SIG-M5 treated with dmso at 0.1 percent for 504 hours (cell line): ENCODE results near the gene ZNF79.

Source experiments
- DNase-seq: peaks from one replicate; lab custom pipeline; 2025; ENCODE audit not compliant: unreplicated experiment; lab: John Stamatoyannopoulos, UW

Gene ZNF79

DNA sequence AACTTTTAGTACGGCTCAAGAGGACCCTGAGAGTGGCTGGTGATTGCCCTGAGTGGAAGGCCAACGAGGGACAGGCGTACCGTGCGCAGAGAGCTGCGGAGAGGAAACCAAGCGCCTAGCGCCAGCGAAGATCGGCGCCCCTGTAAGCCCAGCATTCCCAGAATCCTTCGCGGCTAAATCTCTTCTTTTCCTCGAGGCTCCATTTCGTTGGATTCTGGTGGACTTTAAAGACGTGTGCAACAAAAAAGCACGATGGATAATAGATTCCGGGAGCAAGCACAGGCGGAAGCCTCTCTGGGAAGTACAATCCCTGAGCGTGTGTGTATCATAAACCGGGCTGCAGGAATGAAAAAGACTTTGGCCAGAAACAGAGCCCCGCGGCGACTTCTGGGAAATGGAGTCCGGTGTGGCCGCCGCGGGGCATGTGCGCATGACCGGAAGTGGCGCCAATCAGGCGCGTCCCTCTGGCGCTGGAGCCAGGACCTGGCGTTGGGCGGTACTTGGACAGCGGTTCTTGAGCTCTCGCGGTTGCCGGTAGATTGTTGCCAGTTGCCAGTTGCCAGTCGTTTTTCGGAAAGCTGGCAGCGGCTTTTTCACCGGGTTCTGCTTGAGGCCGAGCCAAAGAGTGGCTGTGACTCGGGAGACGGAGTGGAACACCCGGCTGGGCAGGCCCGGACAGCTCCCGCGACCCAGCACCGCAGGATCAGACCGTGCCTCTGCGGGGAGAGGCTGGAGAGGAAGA lies at the start of gene ZNF79:
ZNF79 (plus strand) TSS at position 449 of the 742 bp plus-strand sequence. CDS start 406 bp downstream, outside the sequence.
- peak; percentile 82 for DNase-seq

GRCh38 chr9:127380479-127380878 lies 43.7 kb upstream of the ZNF79 start:
- no peak for DNase-seq

DNA sequence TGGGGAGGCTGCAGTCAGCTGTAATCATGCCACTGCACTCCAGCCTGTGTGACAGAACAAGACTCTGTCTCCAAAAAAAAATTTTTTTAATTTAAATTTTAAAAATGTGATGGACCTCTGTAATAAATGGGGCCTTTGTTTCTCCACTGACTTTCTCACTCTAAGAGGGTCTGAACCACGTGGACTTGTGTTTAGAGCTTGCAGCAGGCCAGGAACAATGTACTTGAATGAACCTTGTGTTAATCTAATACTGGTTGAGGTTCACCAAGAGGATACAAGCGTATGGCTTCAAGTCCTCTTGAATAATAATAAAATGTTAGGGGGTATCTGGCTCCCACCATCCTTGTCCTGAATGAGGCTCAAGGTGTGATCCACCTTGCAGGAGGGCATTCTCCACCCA lies 41.6 kb upstream of the ZNF79 start:
- DNase-seq = no peak

GRCh38 chr9:127384016-127384730 lies 40.0 kb upstream of the ZNF79 start:
- no peak for DNase-seq

GRCh38 chr9:127384901-127385300 lies 39.3 kb upstream of the ZNF79 start:
- no peak for DNase-seq

DNA sequence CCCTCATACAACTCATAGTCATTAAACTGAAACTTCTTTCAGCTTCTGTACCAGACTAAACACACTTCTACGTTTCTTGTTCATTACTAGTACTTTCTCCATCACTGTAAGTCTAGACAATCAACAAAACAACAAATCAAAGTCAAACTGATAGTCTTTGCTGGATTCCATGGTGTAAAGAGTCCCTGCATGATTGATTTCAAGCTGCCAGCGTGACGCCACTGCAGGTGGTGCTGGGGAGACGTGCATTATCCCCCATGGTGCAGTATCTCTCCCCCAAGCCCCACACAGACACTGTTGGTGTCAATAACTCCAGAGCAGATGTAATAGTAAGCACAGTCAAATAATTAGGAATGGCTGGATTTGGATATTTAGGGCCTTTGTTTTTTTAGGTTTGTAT lies 37.9 kb upstream of the ZNF79 start:
- no peak for DNase-seq

DNA sequence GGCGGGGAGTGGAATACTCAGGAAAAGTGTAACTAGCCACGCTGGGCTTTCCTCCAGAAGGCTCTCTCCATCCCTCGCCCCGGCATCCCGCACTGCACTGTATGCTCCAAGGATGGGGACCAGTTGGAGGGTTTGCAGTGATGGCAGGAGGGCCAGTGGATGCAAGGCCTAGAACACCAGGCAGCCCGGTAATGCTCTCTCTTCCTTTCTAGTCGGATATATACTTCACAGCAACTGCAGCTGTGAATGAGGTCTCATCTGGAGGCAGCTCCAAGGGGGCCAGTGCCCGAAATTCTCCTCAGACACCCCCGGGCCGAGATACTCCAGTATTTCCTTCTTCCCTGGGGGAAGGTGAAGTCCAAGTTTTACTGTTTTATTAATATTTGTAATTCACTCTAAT lies 37.2 kb upstream of the ZNF79 start:
- no peak for DNase-seq

GRCh38 chr9:127388037-127388855 lies 35.9 kb upstream of the ZNF79 start:
- peak; percentile 97 for DNase-seq

DNA sequence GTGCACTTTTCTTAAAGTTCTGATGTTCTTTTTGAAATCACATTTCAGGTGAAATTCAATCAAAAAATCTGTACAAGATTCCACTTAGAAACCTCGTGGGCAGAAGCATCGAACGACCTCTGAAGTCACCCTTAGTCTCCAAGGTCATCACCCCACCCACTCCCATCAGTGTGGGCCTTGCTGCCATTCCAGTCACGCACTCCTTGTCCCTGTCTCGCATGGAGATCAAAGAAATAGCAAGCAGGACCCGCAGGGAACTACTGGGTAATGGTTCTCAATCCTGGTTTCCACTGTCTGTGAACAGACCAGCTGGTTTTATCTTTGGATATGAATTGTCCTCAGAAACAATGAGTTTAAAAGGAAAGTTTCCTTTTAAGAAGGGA lies 35.3 kb upstream of the ZNF79 start:
- DNase-seq = no peak

GRCh38 chr9:127389381-127390247 lies 34.6 kb upstream of the ZNF79 start:
- DNase-seq = no peak

GRCh38 chr9:127390248-127390545 lies 34.0 kb upstream of the ZNF79 start:
- DNase-seq = no peak

- no peak for DNase-seq
These were observed 33.6 kb upstream of the ZNF79 start for GRCh38 chr9:127390563-127390962.

DNA sequence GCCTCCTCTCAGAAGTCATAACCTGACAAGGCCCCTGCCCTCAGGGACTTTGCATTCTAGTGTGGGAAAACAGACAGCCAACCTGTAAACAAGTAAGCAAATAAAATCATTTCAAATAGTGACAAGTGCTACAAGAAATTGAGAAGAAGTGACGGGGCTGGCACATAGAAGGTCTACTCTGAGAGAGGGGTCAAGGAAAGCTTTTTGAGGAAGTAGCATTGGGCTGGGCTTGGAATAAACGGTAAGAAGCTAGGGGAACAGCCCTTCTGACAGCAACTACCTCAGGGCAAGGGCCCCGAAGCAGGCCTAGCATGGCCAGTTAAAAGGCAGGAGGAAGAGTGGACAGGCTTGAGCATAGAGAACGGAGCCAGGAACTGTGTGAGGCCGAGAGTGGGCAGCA lies 32.0 kb upstream of the ZNF79 start:
- DNase-seq = no peak

DNA sequence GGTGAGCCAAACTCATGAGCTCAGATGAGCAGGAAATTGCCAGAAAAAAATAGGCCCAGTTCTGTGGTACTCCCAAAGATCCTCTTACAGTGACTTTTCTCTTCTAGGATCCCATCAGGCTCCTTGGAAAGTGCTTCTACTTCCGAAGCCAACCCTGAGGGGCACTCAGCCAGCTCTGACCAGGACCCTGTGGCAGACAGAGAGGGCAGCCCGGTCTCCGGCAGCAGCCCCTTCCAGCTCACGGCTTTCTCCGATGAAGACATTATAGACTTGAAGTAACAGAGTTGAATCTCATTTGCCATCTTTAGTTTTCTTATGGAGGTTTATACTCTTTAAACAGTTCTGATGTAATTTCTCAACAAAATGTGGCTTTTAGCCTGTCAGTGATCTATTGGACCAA lies 31.2 kb upstream of the ZNF79 start:
- DNase-seq = no peak

DNA sequence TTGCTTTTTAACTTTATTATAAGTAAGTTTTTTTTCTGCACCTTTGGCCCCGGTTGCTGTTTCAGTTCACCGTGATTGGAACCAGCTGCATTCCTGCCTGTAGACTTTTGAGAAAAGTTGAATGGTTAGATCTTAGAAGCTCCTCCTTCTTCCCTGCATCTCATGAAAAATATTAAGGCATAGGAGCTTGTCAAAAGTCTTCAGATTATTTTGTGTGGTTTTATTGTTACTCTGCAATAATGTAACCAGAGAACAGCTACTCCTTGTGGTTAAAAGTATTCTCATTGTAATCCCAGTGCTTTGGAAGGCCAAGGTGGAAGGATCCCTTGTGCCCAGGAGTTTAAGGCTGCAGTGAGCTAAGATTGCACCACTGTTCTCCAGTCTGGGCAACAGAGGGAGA lies 30.5 kb upstream of the ZNF79 start:
- DNase-seq = no peak

DNA sequence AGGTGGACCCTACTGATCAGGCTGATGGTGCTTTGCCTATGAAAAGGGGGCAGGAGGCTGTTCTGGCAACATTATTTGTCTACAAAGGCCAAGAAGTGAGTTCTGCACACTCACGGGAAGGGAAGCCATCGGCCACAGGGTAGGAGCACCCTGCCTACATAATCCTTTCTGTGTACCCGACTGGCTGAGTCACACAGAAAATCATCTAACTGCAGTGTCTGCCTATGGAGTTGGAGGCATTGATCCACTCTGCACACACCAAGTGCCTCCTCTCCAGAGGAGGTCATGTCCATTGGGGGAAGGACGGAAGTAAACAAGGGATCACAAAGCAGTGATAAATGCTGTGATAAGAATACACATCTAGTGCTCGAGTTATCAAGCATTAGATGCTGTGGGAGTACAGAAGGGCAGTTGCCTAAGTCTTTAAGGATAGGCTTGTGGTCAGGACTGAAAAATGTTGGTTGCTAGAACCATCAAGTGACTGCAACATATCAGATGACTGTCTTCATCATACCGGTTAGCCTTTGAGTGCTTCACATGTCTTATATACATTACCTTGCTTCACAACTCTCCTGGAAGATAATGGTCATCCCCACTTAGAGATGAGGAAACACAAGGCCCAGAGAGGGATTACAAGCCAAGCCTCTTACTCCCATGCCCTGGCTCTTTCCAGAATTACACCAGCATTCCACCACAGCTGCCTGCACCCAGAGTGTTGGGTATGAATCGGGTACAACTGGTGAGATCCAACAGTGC lies 28.5 kb upstream of the ZNF79 start:
- no peak for DNase-seq

DNA sequence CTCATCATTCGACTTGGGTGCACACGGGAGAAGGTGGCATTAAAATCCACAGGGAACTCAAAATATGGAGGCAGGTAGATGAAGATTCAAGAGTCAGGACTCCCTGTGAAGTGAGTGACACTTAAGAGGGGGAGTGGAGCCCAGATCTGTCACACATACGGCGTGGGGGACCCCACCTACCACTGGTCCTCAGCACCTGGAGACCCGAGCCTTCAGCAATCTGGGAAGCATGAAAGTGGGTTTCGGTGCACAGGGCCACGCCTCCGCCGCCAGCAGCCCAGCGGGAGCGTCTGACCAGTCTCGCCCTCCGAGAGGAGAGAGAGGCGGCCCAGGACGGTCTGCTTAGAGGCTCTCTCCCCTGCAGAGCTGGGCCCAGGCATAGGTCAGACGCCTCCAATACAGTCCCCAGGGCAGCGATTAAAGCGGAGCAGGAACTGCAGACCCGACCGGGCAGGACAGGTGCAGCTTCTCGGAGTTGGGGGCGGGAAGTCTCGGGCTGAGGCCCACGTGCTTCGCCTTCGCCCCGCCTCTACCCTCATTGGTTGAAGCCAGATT lies 27.9 kb upstream of the ZNF79 start:
- DNase-seq = no peak

GRCh38 chr9:127396808-127397645 lies 27.2 kb upstream of the ZNF79 start, which contains the start of gene SLC2A8:
SLC2A8 (plus strand) TSS chr9:127397169; CDS start chr9:127397231, 62 bp downstream.
- peak; percentile 98 for DNase-seq
